Common myeloid progenitor, CD34-positive (primary cell): ENCODE measurements around the gene LPCAT2.
A peak's percentile ranks its signal among the peaks of the same experiment; 100 is the strongest.

Source experiments
- CTCF ChIA-PET: fragments of 350-600 bp; sonication (Branson Sonifier 250); formaldehyde crosslinking; loops from one replicate; lab custom pipeline; 2021; ENCODE audit warnings: antibody characterized with exemption; lab: Charles Lee
- POLR2A ChIA-PET: fragments of 350-600 bp; sonication (Branson Sonifier 250); formaldehyde crosslinking; loops from one replicate; lab custom pipeline; 2021; ENCODE audit warnings: antibody characterized with exemption; lab: Charles Lee
- DNase-seq, 3 donors: peaks; one replicate each; pipeline versions ENCODE4 v3.0.0 to v3.0.0-alpha.2; 2013
- H3K27ac ChIP-seq, 2 experiments: 1 replicate in 1 of 2; 2 replicates in 1 of 2; pipeline ENCODE4 v1.7.0; 2013; ENCODE audit warnings: inconsistent platforms in 2 of 2, low read length in 2 of 2, mild to moderate bottlenecking in 2 of 2, low read depth in 1 of 2, moderate library complexity in 1 of 2; ENCODE audit not compliant: severe bottlenecking in 2 of 2, insufficient read depth in 1 of 2, poor library complexity in 1 of 2
- H3K27me3 ChIP-seq, 5 experiments: replicated peaks in 2 of 5; 1 replicate in 3 of 5; 2 replicates in 2 of 5; pipeline versions ENCODE4 v1.6.1 to v1.7.0; 2013; ENCODE audit warnings: low read length in 4 of 5, mild to moderate bottlenecking in 2 of 5, moderate library complexity in 2 of 5, inconsistent platforms in 1 of 5; ENCODE audit not compliant: insufficient read depth in 5 of 5, control insufficient read depth in 4 of 5
- H3K36me3 ChIP-seq, 4 experiments: 1 replicate in 2 of 4; 2 replicates in 2 of 4; pipeline versions ENCODE4 v1.6.1 to v1.7.0; 2013; ENCODE audit warnings: low read length in 3 of 4, control low read depth in 1 of 4, mild to moderate bottlenecking in 1 of 4; ENCODE audit not compliant: control insufficient read depth in 4 of 4, insufficient read depth in 4 of 4
- H3K4me1 ChIP-seq, 4 experiments: 1 replicate in 3 of 4; 2 replicates in 1 of 4; pipeline versions ENCODE4 v1.6.1 to v1.7.1; 2013; ENCODE audit warnings: low read length in 3 of 4, mild to moderate bottlenecking in 3 of 4, control low read depth in 1 of 4, inconsistent platforms in 1 of 4, moderate library complexity in 1 of 4; ENCODE audit not compliant: control insufficient read depth in 4 of 4, insufficient read depth in 4 of 4; ENCODE audit errors: control extremely low read depth in 1 of 4
- H3K4me3 ChIP-seq, 7 experiments: 1 replicate in 4 of 7; 2 replicates in 3 of 7; pipeline versions ENCODE4 v1.5.1 to v1.7.0; 2013; ENCODE audit warnings: mild to moderate bottlenecking in 7 of 7, low read length in 6 of 7, moderate library complexity in 6 of 7, inconsistent platforms in 2 of 7, low read depth in 2 of 7, control low read depth in 1 of 7; ENCODE audit not compliant: insufficient read depth in 4 of 7, control insufficient read depth in 1 of 7; ENCODE audit errors: extremely low read depth in 1 of 7
- H3K9me3 ChIP-seq, 5 experiments: 1 replicate in 4 of 5; 2 replicates in 1 of 5; pipeline versions ENCODE4 v1.6.1 to v1.7.1; 2013; ENCODE audit warnings: low read length in 4 of 5, mild to moderate bottlenecking in 2 of 5, inconsistent platforms in 1 of 5, low read depth in 1 of 5, moderate library complexity in 1 of 5; ENCODE audit not compliant: control insufficient read depth in 4 of 5, insufficient read depth in 2 of 5; ENCODE audit errors: control extremely low read depth in 1 of 5
- WGBS: methylation state at CpG from one replicate; pipeline ENCODE4 v1.1.5; 2013; ENCODE audit not compliant: insufficient coverage; 5-methylcytosine and 5-hydroxymethylcytosine counted together

LPCAT2 gene

DNA sequence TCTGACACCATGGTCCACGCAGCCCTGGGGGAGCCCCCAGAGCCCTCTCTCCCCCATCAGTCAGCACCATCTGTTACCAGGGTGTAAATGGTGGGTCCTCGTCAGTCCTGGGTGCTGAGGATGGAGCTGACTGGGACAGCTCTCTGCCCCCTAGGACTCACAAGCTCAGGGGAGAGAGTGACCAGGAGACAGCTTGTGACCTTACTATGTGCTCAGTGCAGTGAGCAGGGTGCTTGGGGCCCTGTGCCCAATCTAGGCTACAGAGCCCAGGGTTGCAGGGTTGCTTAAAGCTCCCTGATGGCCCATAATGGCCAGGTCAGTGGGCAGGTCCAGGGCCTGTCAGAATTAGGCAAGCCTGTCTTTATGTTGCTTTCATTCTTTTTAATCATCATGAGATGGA, 18.6 kb upstream of the LPCAT2 start:
- no peak for DNase-seq
- peaks cover 0 to 75% (median 14%) of the 10 kb centered on the region in 4 experiments for H3K36me3 ChIP-seq
- 80% methylated on average over 1 of the region's 2 CpGs for WGBS
- no peaks in the 10 kb centered on the region for H3K27me3 ChIP-seq
- no peaks in the 10 kb centered on the region for H3K9me3 ChIP-seq
- POLR2A ChIA-PET = interaction anchor here (1.0 kb wide), 1 partner anchor 10 kb away, joined by 3 read pairs; no protein-coding TSS in a partner anchor
- no peak overlapping the region for H3K4me3 ChIP-seq
- no peak overlapping the region for H3K27ac ChIP-seq
- CTCF ChIA-PET = interaction anchor here (1.0 to 10.6 kb wide), 5 partner anchors 9 to 214 kb away, joined by 3 to 118 read pairs (median 4); no protein-coding TSS in a partner anchor
- H3K4me1 ChIP-seq = peaks cover 0 to 7% (median 0%) of the 10 kb centered on the region in 4 experiments

DNA sequence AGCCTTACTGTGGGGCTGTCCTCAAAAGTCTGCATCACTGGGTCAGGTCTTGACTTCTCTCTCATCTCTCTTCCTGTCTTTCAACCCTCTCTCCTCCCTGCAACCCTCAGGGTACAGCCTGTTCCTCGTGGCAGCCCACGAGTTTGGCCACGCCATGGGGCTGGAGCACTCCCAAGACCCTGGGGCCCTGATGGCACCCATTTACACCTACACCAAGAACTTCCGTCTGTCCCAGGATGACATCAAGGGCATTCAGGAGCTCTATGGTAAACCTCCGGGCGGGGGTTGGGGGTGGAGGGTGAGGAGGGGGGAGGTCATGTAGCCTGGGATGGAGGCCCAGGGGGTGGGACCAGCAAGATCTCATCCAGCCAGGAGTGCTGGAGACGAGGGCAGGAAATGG, 17.2 kb upstream of the LPCAT2 start:
- Histone ChIP-seq H3K4me3 (no peak overlapping the region), H3K36me3 (peaks cover 0 to 63% (median 12%) of the 10 kb centered on the region in 4 experiments), H3K4me1 (peaks cover 0 to 20% (median 9%) of the 10 kb centered on the region in 4 experiments), H3K27ac (no peak overlapping the region), H3K9me3 (no peaks in the 10 kb centered on the region), H3K27me3 (no peaks in the 10 kb centered on the region)
- WGBS = no CpG with 5 or more reads among the region's 7 CpGs
- POLR2A ChIA-PET = no interaction called here
- no peak for DNase-seq
- CTCF ChIA-PET = interaction anchor here (0.8 to 10.6 kb wide), 6 partner anchors 9 to 213 kb away, joined by 3 to 118 read pairs (median 4); no protein-coding TSS in a partner anchor

DNA sequence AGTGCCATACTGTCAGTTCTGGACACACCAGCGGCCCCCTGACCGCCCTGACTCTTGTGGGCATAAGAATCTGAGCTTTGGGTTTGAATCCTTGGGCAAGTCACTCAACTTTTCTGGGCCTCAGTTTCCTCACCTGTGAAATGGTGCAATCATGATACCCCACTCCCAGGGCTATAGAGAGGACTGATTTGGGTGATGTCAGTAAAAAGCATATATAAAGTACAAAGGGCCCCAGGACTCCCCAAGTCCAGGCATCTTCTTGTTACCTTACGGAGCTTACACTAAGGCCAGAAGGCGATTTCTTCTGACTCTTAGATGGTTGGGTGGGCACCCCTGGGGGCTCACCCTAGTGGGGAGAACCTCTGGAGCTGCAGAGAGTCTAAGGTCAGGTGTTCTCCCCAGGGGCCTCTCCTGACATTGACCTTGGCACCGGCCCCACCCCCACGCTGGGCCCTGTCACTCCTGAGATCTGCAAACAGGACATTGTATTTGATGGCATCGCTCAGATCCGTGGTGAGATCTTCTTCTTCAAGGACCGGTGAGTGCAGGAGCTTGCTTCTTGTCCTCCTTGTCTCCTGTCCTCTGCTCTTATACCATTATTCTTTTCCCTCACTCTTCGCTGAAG, 16.0 kb upstream of the LPCAT2 start:
- H3K27ac ChIP-seq = no peak overlapping the region
- no peaks in the 10 kb centered on the region for H3K9me3 ChIP-seq
- no peaks in the 10 kb centered on the region for H3K27me3 ChIP-seq
- DNase-seq = no peak
- H3K4me3 ChIP-seq = no peak overlapping the region
- 98% methylated on average over 8 of the region's 10 CpGs for WGBS
- ChIA-PET CTCF (interaction anchor here (0.9 to 10.6 kb wide), 10 partner anchors 8 to 212 kb away, joined by 3 to 118 read pairs (median 6); no protein-coding TSS in a partner anchor), POLR2A (interaction anchor here (0.6 kb wide), 1 partner anchor 28 kb away, joined by 3 read pairs; no protein-coding TSS in a partner anchor)
- H3K4me1 ChIP-seq = peaks cover 0 to 31% (median 18%) of the 10 kb centered on the region in 4 experiments
- H3K36me3 ChIP-seq = peaks cover 0 to 54% (median 12%) of the 10 kb centered on the region in 4 experiments

DNA sequence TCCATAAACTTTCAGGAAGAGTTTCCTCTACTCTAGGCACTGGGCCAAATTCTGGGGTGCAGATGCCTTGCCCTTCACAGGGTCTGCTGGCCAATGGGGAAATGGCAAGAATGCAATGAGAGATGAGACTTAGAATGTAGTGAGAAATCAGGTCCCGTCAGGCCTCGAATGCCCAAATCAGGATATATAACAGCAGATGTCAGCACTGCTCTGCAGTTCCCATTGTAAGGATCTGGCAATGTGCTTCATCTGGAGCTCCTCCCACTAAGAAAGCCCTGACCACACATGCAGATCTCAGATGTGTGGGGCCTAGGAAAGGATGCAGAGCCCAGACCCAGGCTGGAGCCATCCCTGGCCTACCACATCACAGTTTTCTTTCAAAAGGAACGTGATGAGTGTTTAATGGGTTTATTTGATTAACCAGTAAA, 13.9 kb upstream of the LPCAT2 start:
- Histone ChIP-seq H3K27me3 (no peaks in the 10 kb centered on the region), H3K4me3 (no peak overlapping the region), H3K27ac (no peak overlapping the region), H3K4me1 (peaks cover 0 to 48% (median 32%) of the 10 kb centered on the region in 4 experiments), H3K36me3 (peaks cover 0 to 40% (median 4%) of the 10 kb centered on the region in 4 experiments), H3K9me3 (no peaks in the 10 kb centered on the region)
- ChIA-PET POLR2A (interaction anchor here (1.3 kb wide), 1 partner anchor 9 kb away, joined by 3 read pairs; no protein-coding TSS in a partner anchor), CTCF (interaction anchor here (0.6 to 10.6 kb wide), 18 partner anchors 14 to 347 kb away, joined by 3 to 118 read pairs (median 4); no protein-coding TSS in a partner anchor)
- WGBS = 37% methylated on average over 2 of the region's 3 CpGs
- DNase-seq = peak; percentile 65 to 78 (median 77)

DNA sequence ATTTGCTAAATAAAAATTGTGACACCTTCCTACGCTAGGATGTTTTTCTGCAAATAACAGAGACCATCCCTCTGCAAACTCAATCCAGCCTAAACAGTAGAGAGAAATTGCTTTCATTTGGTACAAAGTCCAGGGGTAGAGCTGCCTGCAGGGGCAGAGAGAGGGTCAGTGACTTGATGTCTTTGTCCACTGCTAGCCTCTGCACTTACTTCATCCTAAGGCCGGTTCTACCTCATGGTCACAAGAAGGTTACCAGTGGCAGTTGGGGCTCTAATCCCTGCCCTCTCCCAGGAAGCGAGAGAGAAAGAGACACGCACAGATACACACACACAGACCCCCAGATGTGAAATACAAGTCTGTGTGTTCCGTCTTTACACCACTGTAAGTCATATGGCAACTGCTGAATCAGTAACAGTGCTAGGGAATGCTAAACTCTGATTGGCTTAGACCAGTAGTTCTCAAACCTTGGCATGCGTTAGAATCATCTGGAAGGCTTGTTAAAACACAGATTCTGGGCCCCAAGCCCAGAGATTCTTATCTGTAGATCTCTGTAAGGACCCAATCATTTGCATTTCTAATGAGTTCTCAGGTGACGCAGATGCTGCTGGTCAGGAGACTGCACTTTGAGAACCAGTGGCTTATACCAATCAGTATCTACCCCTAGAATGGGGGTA, 13.1 kb upstream of the LPCAT2 start:
- ChIA-PET POLR2A (interaction anchor here (1.3 kb wide), 1 partner anchor 10 kb away, joined by 3 read pairs; no protein-coding TSS in a partner anchor), CTCF (interaction anchor here (0.6 to 10.6 kb wide), 18 partner anchors 14 to 346 kb away, joined by 3 to 118 read pairs (median 4); no protein-coding TSS in a partner anchor)
- no peak overlapping the region for H3K27ac ChIP-seq
- H3K9me3 ChIP-seq = no peaks in the 10 kb centered on the region
- H3K4me3 ChIP-seq = no peak overlapping the region
- no peaks in the 10 kb centered on the region for H3K27me3 ChIP-seq
- DNase-seq = peak in 1 of 3 donors; percentile 8
- peaks cover 2 to 56% (median 39%) of the 10 kb centered on the region in 4 experiments for H3K4me1 ChIP-seq
- 79% methylated on average over 5 of the region's 7 CpGs for WGBS
- H3K36me3 ChIP-seq = peaks cover 0 to 32% (median 2%) of the 10 kb centered on the region in 4 experiments

DNA sequence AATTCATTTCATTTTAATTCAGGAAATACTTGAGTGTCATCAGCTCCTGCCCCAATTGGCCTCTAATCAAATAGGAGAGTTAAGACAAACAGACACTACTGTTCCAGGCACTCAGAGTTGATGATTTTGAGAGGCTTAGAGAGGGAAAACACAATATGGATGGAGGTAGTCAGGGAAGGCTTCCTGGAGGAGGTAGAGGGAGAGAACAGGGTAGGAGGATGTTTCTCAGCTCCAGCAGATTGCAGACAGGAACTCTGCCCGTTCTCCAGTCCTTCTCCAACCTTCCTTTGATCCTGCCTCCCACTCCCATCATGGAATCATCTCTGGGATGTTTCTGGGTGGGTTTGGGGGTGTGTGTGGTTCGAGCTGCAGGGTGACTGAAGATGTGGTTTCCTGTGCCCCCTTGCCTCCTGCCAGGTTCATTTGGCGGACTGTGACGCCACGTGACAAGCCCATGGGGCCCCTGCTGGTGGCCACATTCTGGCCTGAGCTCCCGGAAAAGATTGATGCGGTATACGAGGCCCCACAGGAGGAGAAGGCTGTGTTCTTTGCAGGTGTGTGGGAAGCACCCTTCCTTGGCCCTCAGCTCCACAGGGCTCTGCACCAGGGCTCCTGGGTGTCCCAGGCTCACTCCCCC, 12.2 kb upstream of the LPCAT2 start:
- POLR2A ChIA-PET = no interaction called here
- Histone ChIP-seq H3K4me1 (peaks cover 6 to 63% (median 46%) of the 10 kb centered on the region in 4 experiments), H3K27me3 (no peaks in the 10 kb centered on the region), H3K36me3 (peaks cover 0 to 25% (median 2%) of the 10 kb centered on the region in 4 experiments), H3K4me3 (no peak overlapping the region), H3K9me3 (no peaks in the 10 kb centered on the region), H3K27ac (no peak overlapping the region)
- no CpG with 5 or more reads among the region's 8 CpGs for WGBS
- CTCF ChIA-PET = interaction anchor here (1.1 to 10.6 kb wide), 7 partner anchors 31 to 218 kb away, joined by 3 to 118 read pairs (median 8); no protein-coding TSS in a partner anchor
- peak in 2 of 3 donors; percentile 36 to 44 for DNase-seq
